Measurements from ENCODE around the gene PEMT. TPM values are rescaled to one million over a fixed set of nuclear protein-coding genes. Genes with fewer than 3 reads are reported as not detected.

Gene PEMT
- polyA plus RNA-seq, 2 of the 4 experiments (the other 2 are of a cell fraction): 47.5 to 47.8 TPM

DNA sequence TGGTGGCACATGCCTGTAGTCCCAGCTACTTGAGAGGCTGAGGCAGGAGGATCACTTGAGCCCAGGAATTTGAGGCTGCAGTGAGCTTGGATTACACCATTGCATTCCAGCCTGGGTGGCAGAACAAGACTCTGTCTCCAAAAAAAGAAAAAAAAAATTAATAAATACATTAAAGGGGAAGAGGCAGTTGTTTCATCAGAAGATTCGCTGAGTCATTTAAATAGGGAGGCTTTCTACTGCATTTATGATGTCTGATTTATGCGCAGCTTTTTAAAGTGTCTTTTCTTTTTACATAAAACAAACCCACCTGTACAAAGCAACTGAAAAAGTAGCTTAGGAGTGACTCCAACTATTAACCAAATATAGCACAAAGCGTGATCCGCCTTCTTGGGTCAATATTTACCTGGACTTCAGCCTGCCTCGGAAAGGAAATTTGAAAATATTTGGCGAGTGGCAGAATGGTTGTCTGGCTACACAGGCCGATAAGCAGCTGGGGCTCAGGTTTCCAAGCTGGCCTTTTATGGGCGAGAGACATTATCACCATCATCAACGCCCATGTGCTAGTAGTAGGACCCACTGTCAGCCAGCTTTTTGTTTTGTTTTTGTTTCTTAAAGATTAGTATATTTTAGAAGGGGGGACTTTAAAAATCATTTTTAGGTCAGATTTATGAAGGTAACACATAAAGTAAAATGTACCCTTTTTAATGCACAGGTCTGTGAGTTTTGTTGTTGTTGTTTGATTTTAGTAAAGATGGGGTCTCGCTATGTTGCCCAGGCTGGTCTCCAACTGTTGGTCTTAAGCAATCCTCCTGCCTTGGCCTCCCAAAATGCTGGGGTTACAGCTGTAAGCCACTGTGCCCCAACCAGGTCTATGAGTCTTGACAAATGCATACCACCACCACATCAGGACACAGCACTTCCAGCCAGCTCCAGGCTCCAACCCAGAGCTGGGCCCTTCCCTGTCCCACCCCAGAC lies 52.8 kb downstream of the PEMT start:
- Histone ChIP-seq H3K4me3 (no peak overlapping the region), H3K9me3 (no peaks in the 10 kb centered on the region), H3K27ac (peak overlapping the region; percentile 76 to 87), H3K4me2 (peak overlapping the region; percentile 53), H3K4me1 (peaks cover 55% of the 10 kb centered on the region)
- ChIA-PET CTCF (interaction anchor here (0.7 to 7.2 kb wide), 10 partner anchors 9 to 183 kb away, joined by 3 to 81 read pairs (median 5); partner anchors contain the start of gene RASD1), POLR2A (interaction anchor here (0.8 to 1.6 kb wide), 2 partner anchors 42 to 53 kb away, joined by 3 to 12 read pairs; partner anchors contain the start of genes PEMT and RASD1)
- ATAC-seq (peak; percentile 26 to 74; a peak in 5 of 6 replicates), FAIRE-seq (peak; percentile 82), DNase-seq (ENCODE audit: low read depth in 1 of 2, low spot score in 1 of 2) (peak; percentile 82 to 89)
- TF ChIP-seq, protein P1, sequence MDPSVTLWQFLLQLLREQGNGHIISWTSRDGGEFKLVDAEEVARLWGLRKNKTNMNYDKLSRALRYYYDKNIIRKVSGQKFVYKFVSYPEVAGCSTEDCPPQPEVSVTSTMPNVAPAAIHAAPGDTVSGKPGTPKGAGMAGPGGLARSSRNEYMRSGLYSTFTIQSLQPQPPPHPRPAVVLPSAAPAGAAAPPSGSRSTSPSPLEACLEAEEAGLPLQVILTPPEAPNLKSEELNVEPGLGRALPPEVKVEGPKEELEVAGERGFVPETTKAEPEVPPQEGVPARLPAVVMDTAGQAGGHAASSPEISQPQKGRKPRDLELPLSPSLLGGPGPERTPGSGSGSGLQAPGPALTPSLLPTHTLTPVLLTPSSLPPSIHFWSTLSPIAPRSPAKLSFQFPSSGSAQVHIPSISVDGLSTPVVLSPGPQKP (IDR thresholded peaks at IDR 0.05; ENCODE audit: low read depth, low read length): no peak
- TF ChIP-seq JUN (IDR thresholded peaks at IDR 0.05): peak; percentile 65 to 84; a peak in 3 of 5 replicates
- TF ChIP-seq RAD21 (conservative IDR thresholded peaks at IDR 0.05 in 1 of 2, IDR thresholded peaks at IDR 0.05 in 1 of 2): peak in 1 of 2 experiments; percentile 21; a peak in 1 of 5 replicates
- TF ChIP-seq SREBF2 (IDR thresholded peaks at IDR 0.05): no peak
- TF ChIP-seq NPAS2 (CRISPR knock-in tag; IDR thresholded peaks at IDR 0.05; ENCODE audit: borderline replicate concordance): no peak
- TF ChIP-seq MYC (IDR thresholded peaks at IDR 0.05; ENCODE audit: borderline replicate concordance, low read length): 0 out of 2 replicates have a peak, but pooled peaks have one; percentile 40
- 0 out of 2 replicates have a peak, but pooled peaks have one; percentile 8 for TF ChIP-seq FOSL2 (IDR thresholded peaks at IDR 0.05)
- peak; percentile 45; the same call in 1 of the 2 replicates for TF ChIP-seq FOSL2 (CRISPR knock-in tag; IDR thresholded peaks at IDR 0.05)
- TF ChIP-seq CEBPB (IDR thresholded peaks at IDR 0.05): peak; percentile 16 to 23; a peak in 1 of 4 replicates
- 0 out of 3 replicates have a peak, but pooled peaks have one; percentile 41 for TF ChIP-seq BCL3 (IDR thresholded peaks at IDR 0.05)
- TF ChIP-seq ZC3H11A (IDR thresholded peaks at IDR 0.05): no peak
- peak; percentile 98 for TF ChIP-seq MAFK (IDR thresholded peaks at IDR 0.05; ENCODE audit: partially characterized antibody)
- TF ChIP-seq ZSCAN20 (CRISPR knock-in tag; IDR thresholded peaks at IDR 0.05): no peak
- peak; percentile 86 for TF ChIP-seq NFE2L2 (conservative IDR thresholded peaks at IDR 0.05; ENCODE audit: low read length)
- TF ChIP-seq GATA3 (IDR thresholded peaks at IDR 0.05; ENCODE audit: borderline replicate concordance): peak; percentile 53; the same call in 1 of the 2 replicates
- peak; percentile 40 for TF ChIP-seq JUNB (IDR thresholded peaks at IDR 0.05)
- peak in 1 of 2 experiments; percentile 70; a peak in 3 of 5 replicates for TF ChIP-seq EP300 (IDR thresholded peaks at IDR 0.05)
- TF ChIP-seq CBX8 (IDR thresholded peaks at IDR 0.05): no peak
- 18% methylated on average over 10 of the region's 10 CpGs for WGBS (ENCODE audit: missing lambda C conversion rate)

DNA sequence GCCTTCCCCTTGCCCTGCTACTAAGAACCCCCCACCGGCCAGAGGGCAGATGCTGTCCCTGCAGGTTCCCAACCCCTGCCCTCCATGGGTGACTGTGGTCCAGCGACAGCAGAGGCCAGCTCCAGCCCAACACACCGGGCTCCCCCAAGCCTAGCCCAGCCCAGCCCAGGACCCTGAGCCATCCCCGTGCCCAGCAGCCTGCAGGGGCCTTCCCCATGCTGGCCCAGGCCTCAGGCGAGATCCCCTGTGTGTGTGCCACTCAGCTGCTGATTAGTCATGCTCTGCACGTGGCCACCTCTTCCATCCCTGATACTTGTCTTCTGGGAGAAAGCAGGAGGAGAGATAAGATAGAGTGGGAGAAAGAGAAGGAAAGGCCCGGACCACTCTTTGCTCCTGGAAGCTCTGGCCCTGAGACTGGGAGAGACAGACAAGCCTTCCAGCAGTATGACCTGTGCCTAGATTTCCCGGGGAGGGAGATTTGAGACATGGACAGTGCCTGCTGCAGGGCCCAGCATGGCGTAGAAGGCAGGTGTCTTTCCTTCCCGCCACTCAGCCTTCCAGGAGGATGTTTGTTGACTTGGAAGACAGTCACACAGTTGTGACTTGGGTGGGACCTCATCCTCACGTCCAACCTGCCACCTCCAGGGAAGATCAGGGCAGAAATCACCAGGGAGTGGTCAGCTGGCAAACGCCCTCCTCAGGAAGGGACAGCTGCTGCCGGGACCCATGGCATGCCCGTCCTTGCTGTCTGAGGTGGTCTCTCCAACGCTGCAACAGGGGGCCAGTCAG lies 54.0 kb downstream of the PEMT start:
- WGBS (ENCODE audit: missing lambda C conversion rate): 71% methylated on average over 13 of the region's 15 CpGs
- peaks cover 56% of the 10 kb centered on the region for H3K4me1 ChIP-seq
- TF ChIP-seq PBX3 (IDR thresholded peaks at IDR 0.05): no peak
- no peak for TF ChIP-seq JUNB (IDR thresholded peaks at IDR 0.05)
- no peak for TF ChIP-seq EHMT2 (IDR thresholded peaks at IDR 0.05; ENCODE audit: low read depth)
- TF ChIP-seq, protein P2, sequence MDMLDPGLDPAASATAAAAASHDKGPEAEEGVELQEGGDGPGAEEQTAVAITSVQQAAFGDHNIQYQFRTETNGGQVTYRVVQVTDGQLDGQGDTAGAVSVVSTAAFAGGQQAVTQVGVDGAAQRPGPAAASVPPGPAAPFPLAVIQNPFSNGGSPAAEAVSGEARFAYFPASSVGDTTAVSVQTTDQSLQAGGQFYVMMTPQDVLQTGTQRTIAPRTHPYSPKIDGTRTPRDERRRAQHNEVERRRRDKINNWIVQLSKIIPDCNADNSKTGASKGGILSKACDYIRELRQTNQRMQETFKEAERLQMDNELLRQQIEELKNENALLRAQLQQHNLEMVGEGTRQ (IDR thresholded peaks at IDR 0.05): 0 out of 2 replicates have a peak, but pooled peaks have one; percentile 34
- TF ChIP-seq FOSB (CRISPR knock-in tag; IDR thresholded peaks at IDR 0.05): no peak
- no peak for TF ChIP-seq E2F6 (IDR thresholded peaks at IDR 0.05; ENCODE audit: borderline replicate concordance, low read depth)
- no peak for TF ChIP-seq MAFK (IDR thresholded peaks at IDR 0.05; ENCODE audit: partially characterized antibody)
- no peak for TF ChIP-seq RARB (CRISPR knock-in tag; IDR thresholded peaks at IDR 0.05)
- TF ChIP-seq, protein P3, sequence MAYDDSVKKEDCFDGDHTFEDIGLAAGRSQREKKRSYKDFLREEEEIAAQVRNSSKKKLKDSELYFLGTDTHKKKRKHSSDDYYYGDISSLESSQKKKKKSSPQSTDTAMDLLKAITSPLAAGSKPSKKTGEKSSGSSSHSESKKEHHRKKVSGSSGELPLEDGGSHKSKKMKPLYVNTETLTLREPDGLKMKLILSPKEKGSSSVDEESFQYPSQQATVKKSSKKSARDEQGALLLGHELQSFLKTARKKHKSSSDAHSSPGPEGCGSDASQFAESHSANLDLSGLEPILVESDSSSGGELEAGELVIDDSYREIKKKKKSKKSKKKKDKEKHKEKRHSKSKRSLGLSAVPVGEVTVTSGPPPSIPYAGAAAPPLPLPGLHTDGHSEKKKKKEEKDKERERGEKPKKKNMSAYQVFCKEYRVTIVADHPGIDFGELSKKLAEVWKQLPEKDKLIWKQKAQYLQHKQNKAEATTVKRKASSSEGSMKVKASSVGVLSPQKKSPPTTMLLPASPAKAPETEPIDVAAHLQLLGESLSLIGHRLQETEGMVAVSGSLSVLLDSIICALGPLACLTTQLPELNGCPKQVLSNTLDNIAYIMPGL (CRISPR knock-in tag; IDR thresholded peaks at IDR 0.05; ENCODE audit: borderline replicate concordance): no peak
- no peak for TF ChIP-seq NFE2L2 (conservative IDR thresholded peaks at IDR 0.05; ENCODE audit: low read length)

More for the DNA sequence above, 54.0 kb downstream of the PEMT start:
- ChIA-PET POLR2A (interaction anchor here (1.6 kb wide), 1 partner anchor 41 kb away, joined by 12 read pairs; the partner anchor contains the start of gene RASD1), CTCF (interaction anchor here (0.9 to 7.2 kb wide), 9 partner anchors 8 to 104 kb away, joined by 3 to 81 read pairs (median 4); partner anchors contain the start of gene RASD1)
- Histone ChIP-seq H3K4me2 (peak overlapping the region; percentile 53), H3K9me3 (no peaks in the 10 kb centered on the region), H3K27ac (peak overlapping the region; percentile 76 to 87), H3K4me3 (no peak overlapping the region)
- ATAC-seq (peak in 1 of 2 experiments; percentile 8; a peak in 3 of 6 replicates), DNase-seq (ENCODE audit: low read depth in 1 of 2, low spot score in 1 of 2) (peak; percentile 26 to 47), FAIRE-seq (no peak)
